GM19467 (cell line): ENCODE measurements around the gene ATPAF2.

Experiments
- ATAC-seq: cut with Tn5 transposase; IDR thresholded peaks from one replicate; pipeline ENCODE4 v1.9.1; 2021; ENCODE audit warnings: mild to moderate bottlenecking, moderate library complexity; ENCODE audit not compliant: unreplicated experiment

The ATPAF2 gene

DNA sequence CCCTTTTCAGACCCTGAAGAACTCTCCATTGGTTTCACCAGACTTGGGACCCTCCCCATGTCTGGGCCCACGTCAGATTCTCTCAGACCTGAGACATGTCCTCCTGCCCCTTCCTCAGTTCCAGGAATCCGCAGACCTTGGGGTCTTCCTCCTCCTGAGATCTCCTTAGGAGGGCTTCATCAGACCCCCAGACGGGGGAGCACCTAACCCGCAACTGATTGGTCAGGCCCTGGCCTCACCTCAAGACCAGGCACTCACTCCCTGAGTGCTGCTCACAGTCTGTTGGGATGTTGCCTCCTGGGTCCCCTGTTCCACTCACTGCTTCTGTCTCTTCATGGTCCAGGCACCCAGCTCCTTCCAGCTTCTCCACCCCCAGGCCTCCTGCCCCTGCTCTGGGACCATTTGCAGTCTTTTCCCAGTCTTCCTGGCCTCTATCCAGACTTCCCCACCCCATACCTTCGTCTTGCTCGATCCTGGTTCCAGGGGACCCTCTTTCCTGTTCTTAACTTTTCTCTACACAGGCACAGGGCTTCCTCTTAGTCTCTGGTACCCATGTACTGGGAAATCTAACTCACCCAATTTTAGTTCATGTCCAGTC, 1.4 kb upstream of the ATPAF2 start:
- no peak for ATAC-seq

DNA sequence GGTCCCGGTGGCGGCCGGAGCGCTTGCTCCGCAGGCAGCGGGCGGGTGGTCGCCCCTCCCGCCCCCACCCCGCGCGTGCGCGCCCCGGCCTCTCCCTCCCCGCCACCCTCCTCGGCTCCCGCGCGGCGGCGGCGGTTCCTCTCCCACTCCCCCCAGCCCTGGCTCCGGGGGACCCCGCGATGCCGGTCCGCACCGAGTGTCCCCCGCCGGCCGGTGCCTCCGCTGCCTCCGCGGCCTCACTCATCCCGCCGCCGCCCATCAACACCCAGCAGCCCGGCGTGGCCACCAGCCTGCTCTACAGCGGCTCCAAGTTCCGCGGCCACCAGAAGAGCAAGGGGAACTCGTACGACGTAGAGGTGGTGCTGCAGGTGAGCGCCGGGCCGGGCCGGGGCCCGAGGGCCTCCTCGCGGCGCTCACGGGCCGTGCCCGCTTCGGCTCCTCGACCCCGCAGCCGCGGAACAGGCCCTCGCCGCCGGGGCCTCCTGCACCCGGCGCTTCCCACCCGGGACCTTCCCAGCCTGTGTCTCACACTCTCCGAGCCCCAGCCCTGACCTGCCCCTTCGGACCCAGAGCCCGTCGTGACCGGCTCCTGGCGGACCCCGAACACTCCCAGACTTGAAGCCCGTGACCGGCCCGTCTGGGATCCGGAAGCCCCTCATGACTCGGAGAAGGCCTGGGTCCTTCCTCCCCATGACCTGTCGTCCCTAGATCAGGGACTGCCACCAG, 730 bp upstream of the ATPAF2 start:
- ATAC-seq, result peak; percentile 26

DNA sequence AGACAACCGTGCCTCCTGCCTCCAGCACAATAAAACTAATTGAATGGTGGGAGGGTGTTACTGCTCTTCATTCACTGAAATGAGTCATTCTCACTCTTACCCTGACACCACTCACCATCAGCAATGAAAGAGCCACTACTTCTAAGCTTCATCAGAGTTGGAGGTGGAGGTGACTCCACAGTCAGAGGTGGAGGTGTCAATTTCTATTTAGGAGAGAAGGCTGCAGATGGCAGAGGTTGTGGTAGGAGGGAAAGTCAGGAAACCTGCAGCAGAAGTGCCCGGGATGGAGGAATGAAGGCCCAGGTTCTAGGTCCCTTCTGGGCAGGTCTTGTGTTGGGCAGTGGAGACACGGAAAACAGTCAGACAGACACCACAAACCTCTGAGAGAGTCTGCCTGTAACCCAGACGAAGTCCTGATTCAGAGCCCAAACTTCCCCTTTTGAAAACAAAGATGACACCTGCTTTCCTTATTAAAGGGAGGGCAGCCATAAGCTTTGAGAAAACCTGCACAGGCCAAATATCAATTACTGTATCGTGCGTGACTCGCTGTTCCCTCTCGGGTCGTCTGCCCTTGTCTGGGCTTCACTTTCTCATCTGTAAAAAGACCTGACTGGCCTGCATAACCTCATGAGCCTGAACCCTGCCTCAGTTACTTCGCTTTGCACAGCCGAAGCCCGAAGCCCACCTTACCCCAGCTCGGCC, 668 bp downstream of the ATPAF2 start:
- no peak for ATAC-seq

DNA sequence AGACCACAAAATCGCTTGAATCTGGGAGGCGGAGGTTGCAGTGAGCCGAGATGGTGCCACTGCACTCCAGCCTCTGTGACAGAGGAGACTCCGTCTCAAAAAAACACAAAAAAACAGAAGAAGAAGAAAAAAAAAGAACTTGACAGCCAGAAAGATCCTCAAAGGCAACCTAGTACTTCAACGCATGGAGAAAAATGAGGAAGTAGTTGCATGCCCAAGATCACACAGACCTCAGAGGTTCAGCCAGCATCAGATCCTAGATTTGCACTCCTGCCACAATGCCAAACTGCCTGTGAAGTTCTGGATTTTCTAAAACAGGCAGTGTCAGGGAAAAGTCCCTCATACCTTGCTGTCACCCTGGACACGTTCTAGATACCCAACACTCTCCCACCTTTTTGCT, 1.5 kb downstream of the ATPAF2 start:
- ATAC-seq, result no peak

DNA sequence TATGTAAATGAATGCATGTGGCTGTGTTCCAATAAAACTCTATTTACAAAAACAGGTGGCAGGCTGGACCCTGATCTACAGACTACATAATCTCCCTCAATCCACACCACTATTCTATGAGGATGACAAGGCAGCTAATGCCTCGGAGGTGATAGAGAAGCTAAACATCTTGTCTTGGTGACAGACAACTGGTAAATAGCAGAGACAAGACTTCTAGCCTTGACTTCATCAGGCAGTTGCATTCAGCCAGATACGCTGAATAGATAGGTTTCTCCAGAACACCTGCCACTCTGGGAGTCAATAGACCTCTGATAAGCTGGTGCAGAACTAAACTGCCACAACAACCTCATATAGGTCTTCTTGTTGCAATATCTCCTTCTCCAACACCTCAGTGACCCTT, 3.3 kb downstream of the ATPAF2 start:
- no peak for ATAC-seq

DNA sequence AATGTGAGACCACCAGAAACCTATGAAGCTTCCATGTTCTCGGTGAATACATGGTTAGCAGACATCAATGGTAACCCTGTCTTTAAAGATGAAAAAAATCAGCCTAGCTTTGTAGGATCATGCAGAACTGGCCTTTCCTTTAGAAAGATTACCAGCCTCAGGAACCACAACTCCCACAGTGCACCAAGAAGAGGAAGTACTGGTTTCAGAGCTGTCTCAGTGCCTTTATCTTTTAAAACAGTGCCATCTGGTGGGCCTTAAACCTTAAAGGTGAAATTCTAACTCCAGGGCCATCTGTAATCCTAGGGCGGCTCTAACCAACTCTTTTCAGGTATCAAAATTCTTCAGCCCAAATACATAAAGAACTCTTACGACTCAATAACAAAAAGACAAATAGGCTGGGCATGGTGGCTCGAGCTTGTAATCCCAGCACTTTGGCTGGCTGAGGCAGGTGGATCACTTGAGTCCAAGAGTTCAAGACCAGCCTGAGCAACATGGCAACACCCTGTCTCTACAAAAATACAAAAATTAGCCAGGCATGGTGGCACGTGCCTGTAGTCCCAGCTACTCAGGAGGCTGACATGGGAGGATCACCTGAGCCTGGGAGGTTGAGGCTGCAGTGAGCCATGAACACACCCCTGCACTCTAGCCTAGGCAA, 5.4 kb downstream of the ATPAF2 start:
- ATAC-seq, result peak; percentile 47

DNA sequence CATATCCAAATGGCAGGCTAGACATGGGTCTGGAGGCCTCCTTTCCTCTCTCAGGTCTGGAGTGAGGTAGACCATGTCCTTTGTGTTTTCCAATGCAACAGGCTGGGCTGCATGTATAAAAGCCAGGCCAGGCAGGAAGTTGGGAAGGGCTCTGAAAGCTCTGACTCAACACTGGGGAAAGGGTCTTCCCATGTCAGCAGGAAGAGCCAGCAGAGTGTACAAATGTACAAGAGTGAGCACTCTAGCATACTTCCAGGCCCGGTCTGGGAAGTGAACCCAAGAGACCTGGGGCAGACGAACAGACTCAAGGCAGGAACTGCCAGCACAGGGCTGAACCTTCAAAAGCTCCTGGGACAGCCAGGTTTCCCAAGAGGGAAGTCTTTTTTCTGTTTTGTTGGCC, 7.0 kb downstream of the ATPAF2 start:
- ATAC-seq, result no peak

DNA sequence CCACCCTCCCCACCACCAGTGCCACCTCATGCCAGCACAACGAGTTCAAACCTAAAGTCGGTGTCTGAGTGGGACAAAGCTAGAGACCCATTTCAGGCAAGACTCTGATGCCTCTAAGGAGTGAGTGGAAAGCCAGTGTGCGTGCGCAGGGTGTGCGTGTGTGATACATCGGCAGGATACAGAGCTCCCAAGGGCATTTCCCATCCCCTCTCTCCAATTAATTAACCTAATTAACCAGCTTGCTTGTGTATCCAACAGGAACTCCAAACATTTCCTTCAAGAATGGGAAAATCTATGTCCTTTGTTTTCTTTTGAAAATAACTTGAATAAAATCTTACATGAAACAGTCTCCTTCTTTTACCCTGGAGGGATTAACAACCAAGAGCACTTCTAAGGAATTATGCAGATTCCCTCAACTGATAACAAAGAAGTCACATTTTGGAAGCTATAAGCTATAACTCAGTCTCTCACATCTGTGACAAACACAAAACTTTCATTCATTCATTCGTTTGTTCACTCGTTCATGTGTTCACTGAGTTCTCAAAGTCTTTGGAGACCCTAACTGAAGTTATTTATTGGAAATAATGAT, 9.9 kb downstream of the ATPAF2 start:
- ATAC-seq, result no peak

DNA sequence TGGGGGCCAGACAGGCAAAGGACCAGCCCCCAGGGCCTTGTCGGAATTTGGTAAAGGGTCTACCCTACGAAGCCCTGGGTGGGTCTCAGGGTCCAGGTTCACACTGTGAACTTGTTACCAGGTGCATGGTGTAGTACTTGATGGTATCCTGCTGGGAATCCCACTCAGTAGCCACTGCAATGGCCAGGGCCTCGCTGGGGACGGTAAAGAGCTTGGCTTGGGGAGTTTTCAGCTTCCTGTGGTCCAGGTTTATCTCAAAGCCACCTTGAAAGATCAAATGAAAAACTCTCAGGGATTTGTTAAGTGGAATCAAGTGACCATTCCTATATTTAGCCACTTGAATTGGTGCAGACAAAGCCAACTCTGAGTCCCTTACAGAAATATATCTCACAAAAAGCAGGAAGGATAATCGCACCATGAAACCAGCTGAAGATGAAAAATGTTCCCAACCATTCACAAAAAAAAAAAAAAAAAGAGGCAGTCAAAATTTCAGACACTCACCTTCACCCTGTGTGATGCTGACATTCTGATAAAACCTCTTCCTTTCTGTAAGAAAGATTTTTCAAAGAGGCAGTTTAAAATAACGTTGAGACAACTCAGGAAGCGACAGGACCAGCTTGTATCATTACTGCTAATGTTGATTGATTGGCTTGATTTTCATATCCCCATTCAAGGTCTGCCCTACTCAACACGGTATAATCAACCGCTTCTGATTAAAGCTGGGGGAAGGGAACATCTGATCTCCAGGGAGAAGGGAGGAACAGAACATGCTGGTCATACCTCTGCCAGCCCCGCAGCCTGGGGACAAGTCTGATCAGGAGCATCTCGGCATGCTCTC, 10.6 kb downstream of the ATPAF2 start:
- no peak for ATAC-seq

DNA sequence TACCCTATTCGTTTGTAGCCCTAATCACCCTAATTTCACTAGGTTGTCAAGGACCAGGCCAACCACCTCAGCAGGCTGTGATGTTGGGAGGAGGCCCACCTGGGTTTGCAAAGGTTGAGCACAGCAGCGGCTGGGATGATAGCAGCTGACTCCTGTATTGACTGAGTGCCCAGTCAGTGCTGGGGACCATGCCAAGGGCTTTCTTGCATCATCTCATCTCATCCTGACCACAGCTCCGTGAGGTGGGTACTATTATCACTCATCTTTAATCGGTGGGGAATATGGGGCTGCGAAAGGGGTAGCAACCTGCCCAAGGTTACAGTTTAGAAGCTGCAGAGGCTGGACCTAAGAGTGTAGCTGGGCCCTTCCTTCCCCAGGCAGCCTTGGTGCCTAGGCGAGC, 11.7 kb downstream of the ATPAF2 start:
- no peak for ATAC-seq

DNA sequence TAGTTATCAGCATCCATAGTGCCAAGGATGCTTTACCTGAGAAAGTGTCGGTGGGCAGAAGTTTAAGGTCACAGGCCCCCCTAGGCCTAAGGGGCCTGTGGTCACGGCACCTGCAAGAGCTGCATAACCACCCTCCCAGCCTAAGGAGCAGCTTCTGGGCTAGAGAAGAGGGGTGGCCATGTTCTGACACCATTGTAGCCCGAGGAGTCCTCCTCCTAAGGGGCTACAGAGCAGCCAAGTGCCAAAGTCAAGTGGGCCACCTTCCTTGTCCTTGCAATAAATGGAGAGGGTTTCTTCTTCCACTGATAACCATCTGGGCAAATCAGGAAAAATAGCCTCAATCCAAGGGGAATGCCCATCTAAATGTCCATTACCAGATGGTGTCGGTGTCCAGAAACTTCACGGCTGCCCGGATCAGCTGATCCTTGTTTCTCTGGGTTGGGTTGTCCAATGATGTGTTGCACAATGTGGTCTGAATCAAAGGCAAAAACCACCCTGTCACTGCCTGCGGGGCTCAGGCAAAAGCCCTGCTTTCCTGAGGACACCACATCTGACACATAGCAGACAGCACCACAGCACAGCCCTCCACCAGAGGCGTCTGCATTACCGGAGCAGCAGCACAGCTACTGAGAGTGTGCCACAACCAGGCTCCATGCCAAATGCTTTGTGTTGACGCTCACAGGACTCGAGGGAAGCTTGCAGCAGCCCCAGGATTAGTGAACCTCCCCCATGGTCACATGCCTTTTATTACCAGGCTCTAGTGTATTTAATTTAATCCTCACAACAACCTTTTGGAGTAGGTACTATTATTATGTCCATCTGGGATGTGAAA, 12.8 kb downstream of the ATPAF2 start:
- peak; percentile 21 for ATAC-seq

DNA sequence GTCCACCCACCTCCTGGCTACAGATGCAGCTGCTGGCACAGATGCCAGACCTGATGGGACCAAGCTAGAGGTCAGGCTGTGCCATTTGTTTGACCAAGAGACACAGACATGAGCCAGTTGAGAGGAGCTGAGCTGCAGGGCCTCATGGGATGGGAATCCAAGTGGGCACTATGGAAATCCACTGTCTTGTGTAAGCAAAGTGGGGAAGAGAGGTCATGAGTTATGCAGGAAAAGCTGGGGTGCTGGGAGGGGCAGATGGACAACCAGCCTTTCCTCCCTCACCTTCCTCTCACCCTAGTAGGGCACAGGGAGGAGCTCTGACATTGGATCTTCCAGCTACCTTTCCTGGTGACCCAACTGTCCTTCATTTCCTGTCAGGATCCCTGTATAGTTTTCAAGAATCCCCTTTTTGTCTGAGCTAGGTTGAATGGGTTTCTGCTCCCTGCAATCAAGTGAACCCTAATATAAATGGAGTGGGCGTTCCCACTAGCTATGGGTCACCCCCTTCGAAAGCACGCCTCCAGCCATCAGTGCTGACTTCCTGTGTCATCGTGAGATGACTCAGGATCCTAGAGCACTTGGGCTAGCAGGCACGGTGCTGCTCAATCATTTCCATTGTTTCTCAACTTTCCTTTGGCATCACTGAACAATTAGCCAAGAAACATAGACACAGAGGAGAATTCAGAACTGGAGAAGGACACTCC, 13.6 kb downstream of the ATPAF2 start:
- peak; percentile 67 for ATAC-seq

DNA sequence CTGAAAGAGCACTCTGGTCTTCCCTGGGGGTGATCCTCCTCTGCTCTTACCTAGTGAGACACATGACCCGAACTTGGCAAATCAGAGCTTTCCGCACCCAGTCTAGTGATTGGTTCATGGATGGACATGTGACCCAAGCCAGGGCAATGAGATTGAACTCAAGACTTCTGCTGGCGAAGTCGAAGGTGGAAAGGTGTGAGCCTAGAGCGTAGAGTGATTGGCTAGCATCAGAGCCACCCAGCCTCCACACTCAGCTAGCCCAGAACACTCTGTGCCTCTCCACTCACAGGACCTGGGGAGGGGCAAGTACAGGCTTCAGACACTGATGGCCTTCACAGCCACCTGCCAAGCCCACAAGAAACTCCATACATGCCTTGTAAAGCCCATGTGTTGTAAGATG, 17.6 kb downstream of the ATPAF2 start:
- ATAC-seq, result no peak

DNA sequence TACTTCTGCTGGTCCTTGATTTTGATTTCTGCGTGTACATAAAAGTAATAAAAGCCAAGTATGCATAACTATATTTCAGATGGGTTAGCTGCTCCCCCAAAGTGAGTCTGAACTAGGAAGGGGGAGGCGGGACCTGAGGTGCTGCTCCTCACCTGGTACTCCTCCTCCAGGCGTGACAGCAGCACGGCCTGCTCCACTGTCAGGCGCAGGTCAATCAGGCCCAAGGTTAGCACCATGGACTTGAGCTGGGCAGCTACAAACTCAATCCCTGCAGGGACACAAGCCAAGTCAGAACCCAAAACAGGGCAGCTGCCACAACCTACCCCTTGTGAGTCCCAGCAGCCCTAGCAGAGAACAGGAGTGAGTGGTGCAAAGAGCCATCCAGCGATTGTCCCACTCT, 18.0 kb downstream of the ATPAF2 start:
- ATAC-seq, result no peak

DNA sequence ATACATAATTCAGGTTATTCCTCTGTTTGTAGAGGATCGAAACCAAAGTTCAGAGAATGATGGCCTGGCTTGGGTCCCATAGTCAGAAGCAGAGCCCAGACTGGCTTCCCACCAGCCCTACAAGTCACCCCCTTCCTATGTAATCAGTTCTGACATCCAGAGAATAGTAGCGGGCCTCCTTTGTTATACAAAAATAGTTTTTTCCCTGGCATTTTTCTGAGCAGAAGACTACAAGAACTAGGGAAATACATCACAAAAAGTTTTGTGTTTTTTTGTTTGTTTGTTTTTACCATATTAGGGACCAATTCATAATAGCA, 19.2 kb downstream of the ATPAF2 start:
- ATAC-seq, result no peak

DNA sequence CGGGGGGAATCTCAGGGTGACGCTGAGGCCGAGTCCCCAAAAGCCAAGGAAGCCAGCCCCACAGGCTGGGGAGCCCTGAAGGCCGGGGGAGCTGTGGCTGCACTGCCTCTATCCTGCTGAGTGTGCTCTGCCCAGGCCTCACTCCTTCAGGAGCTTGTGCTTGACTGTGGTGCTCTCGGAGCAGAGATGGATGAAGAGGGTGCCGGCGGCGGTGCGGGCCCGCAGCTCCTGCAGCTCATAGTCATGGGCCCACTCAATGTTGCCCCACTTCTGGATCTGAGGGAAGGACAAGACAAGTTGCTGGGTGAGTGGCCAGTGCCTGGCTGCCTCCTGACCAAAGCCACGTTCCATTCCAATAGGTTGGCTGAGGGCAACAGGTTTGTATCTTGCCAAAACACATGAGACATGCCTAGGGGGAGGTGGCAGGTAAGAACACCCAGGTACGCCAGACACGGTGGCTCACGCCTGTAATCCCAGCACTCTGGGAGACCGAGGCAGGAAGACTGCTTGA, 20.5 kb downstream of the ATPAF2 start:
- ATAC-seq, result no peak

DNA sequence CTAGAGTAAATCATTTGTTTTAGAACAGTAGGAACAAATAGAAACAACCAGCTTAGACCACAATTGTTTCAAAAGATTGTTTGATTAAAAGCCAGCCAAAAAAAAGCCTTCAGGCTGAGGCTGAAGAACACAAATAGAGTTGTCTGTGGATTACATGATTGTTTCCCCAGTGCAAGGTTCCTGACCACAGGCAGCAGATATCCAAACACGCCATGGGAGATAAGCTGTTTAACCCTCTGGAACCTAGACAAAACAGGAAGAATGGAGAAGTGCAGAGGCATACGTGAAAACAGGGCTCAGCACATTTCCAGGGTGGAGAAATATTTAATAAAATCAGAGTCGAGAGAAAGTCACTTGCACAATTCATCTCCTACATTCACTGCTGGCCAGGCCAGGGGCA, 21.0 kb downstream of the ATPAF2 start:
- no peak for ATAC-seq

DNA sequence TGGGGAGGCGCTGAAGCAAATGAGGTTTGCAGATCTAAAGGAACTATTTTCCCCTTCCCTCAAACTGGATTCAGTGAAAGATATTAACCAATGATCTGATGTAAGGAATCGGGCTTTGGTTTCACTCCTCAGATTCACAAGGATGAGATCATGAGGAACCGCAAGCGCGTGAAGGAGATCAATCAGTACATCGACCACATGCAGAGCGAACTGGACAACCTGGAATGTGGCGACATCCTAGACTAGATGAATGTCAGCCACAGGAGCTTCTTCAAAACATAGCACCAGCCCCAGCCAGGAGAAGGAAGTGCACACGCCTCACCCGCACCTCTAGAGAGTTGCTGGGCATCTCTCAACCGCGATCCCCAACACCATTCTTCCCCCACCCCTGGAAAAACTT, 22.5 kb downstream of the ATPAF2 start:
- no peak for ATAC-seq

DNA sequence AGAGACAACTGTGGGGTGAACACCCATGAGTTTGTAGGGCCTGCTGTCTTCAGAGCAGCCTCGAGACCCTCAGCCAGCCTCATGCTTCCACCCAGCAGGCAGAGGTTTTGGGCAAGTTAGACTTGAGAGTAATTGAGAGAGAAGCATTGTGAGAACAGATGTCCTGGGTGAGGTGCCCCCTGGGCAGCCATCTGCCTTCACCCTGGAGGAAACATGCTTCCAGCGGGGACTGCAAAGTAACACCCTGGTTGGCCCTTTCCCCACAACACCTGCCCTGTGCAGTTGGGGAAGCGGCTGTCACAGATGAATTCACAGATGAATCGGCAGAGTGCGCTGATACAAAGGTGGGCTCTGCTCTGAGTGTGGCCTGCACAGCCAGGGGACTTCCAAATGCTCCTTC, 23.4 kb downstream of the ATPAF2 start:
- ATAC-seq, result no peak
